Germinal center (tissue), 1 donor: Measurements from ENCODE around the gene SLC34A3.
"Not testable (repeated sequence)": the region's sequence is repeated elsewhere in the genome, so short reads cannot be mapped to it uniquely, and the experiment has no call there.

Experiments
- DNase-seq: peaks from one replicate; pipeline ENCODE4 v3.0.0; 2012; ENCODE audit warnings: mixed read lengths, low spot score

The SLC34A3 gene

DNA sequence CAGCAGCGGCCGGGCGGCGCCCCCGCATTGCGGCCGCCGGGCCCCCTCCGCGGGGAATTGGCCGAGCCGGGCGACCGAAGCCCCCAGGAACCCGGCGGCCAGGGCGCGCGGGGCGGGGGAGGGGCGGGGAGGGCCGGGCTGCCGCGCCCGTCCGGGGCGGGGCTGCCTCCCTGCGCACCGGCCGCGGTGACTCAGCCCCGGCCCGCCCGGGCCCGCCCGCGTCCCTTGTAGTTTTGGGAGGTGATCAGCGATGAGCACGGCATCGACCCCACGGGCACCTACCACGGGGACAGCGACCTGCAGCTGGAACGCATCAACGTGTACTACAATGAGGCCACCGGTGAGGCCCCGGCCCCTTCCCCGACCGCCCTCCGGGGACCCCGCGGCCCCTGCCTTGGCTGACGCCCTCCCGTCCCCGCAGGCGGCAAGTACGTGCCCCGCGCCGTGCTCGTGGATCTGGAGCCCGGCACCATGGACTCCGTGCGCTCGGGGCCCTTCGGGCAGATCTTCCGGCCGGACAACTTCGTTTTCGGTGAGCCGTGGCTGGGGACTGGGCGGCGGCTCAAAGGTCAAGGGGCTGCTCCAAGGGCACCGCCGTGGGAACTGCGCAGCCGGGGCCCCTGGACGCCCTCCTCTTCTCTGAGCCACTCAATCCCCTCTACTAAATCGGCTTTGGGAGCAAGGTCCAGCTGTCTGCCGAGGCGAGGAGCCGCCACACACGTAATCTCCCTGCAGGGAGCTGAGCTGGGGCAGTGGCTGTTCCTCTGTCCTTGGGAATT, 11.0 kb downstream of the SLC34A3 start:
- DNase-seq = peak; percentile 63

- no peak for DNase-seq
Observed at GRCh38 chr9:137242269-137243203, 11.8 kb downstream of the SLC34A3 start.

- DNase-seq = not testable (repeated sequence)
Observed at GRCh38 chr9:137243266-137243625, 12.5 kb downstream of the SLC34A3 start.

DNA sequence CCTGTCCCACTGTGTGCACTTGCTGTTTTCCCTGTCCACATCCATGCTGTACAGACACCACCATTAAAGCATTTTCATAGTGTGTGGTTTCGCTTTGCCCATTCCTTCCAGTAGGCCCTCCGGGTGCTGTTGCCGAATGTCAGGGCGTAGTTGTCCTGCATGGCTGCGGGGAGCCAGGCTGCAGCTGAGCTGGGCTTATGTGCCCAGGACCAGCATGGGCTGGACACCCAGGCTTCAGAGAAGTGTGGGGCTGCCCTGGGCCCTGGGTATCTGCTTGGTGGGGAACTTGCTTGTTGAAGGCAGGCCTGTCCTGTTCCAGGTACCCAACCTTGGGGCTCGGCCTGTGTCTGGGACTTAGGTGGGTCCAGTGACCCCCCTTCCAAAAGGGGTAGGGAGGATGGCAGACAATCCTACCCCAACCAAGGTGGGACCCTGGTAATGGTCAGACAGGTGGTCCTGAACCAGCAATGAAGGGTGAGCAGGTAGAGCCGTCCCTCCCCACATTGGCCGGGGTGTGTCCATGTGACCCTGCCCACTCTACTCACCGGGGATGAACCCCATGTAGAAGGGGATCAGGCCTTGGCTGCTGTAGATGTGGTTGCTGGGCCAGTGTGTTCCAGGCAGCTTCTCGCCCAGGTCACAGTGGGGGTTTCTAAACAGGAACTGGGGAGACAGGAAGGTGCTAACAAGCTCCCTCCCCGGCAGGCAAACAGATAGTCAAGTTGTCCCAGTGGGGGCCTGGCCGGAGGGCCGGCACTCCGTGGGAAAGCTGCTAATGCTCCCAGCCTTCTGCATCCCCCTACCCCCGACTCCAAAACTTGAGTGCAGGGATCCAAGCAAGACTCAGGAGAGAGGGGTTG, 13.2 kb downstream of the SLC34A3 start:
- no peak for DNase-seq

GRCh38 chr9:137244486-137245449, 14.1 kb downstream of the SLC34A3 start:
- no peak for DNase-seq

- no peak for DNase-seq
Observed at GRCh38 chr9:137245450-137246421, 15.0 kb downstream of the SLC34A3 start.

DNA sequence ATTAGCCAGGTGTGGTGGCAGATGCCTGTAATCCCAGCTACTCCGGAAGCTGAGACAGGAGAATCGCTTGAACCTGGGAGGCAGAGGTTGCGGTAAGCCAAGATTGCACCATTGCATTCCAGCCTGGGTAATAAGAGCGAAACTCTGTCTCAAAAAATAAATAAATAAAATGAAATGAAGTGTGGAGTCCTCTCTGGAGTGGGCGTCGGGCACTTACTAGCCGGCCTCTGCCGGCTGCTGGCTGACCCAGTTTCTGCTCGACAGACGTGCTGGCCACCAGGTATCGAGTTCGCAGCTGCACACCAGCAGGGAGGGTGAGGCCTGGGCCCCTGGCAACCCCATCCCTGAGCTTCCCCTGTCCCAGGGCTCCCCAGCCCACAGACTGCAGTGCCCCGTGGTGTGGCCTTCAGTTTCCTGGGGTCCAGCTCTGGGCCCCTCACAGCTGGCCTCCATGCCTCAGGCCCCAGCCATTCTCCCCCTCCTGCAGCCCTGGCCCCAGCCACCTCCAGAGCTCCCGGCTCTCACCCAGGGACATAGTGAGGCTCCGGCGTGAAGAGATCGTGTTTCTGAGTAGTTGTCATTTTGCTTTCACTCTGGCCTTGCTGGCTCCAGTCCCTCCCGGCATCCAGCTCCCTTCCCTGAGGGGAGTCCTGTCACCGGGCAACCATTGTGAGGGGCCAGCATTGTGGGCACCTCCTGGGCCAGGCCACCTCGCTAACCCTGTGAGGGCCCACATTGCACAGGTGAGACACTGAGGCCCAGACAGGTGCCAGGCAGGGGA, 16.6 kb downstream of the SLC34A3 start:
- no peak for DNase-seq

GRCh38 chr9:137247916-137248175, 17.1 kb downstream of the SLC34A3 start:
- DNase-seq = no peak

DNA sequence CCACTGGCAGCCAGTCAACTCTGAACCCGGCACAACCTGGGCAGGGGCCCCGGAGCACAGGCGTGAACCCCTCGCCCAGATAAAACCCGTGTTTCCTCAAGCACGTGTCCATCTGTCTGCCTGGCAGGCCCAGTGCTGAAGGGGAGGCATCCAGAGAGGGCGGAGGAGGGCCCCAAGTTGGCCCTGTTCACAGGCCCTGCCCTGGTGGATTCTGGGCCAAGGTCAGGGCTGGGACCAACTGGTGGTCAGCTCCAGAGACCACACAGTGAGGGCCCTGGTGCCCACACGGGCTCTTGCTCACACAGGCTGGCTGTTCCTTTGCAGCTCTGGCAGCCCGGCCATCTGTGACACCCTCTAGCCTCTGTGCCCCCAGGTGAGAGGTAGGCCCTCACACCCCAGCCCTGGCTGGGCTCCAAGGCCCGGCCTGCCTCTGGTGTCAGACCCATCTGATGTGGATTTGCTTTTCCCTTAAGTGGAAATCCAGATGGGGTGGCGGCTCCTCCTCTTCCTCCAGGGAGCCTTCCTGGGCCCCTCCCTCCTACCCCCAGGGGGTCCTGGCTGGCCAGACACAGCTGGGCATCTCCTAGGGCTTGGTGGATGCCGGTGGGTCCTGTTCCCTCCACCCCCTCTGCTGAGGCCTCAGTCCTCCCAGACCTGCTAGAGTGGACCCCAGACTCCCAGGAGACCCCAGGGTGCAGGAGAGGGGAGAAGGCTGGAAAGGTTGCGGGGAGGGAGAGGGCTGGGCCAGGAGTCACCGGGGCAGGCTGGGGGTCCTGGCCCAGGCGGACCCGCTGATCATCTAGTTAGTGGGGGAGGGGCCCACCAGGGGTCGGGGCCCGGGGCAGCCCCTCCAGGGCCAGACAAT, 19.9 kb downstream of the SLC34A3 start:
- no peak for DNase-seq

GRCh38 chr9:137251194-137251461, 20.4 kb downstream of the SLC34A3 start, which contains the start of gene STPG3:
Gene STPG3 (plus strand): TSS chr9:137251286. CDS start chr9:137251287, 1 bp downstream.
- DNase-seq = no peak

- DNase-seq = no peak
Observed at GRCh38 chr9:137251490-137252268, 21.0 kb downstream of the SLC34A3 start.

GRCh38 chr9:137252555-137253506, 22.1 kb downstream of the SLC34A3 start:
- no peak for DNase-seq

DNA sequence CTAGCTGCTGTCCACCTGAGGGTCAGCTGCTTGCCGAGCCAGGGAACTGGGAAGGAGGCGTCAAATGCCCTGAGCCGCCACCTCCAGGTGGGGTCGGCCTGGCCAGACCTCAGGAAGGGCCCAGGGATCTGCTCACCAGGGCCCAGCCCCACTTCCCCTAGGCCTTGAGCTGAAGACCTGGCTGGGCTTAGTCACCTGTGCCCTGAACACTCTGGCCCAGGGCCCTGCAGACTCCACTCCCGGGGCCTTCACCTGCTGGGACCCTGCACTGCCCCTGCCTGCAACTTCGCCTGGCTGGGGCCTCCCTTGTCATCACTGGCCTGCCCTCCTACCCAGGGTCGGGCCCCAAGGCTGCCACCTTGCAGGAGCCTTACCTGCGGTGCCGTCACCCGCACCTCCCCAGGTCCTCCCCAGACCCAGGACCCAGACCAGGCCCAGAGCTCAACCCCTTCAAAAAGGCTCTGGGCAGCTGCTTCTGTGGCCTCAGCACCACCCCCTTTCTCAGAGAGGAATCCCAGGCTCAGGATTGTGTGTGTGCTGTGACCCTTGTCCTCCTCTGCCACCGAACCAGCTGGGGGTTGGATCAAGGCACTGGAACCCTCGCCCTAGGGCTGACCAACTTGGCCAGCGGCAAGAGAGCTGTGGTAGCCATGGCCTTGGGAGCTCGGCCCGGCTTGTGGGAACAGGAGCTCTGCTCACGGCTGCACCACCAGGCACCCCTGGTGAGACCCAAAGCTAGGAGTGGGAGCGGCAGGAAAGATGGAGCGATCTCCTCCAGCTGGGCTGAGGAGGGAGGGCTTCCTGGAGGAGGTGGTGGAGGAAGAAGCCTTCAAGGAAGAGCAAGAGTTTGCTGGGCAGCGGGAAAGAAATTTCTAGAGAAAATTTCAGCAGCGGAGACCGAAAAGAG, 23.3 kb downstream of the SLC34A3 start:
- DNase-seq = no peak

GRCh38 chr9:137254624-137255447, 24.1 kb downstream of the SLC34A3 start, which contains the start of gene NELFB:
Gene NELFB (plus strand): TSS chr9:137255327.
- peak; percentile 98 for DNase-seq
